ENCODE data around the gene SLC49A4.

Gene SLC49A4

GRCh38 chr3:122912772-122913538, 118.1 kb downstream of the SLC49A4 start:
- DNase-seq, result no peak

GRCh38 chr3:122913539-122914100, 118.8 kb downstream of the SLC49A4 start:
- no peak for DNase-seq

- no peak for DNase-seq
Measured at GRCh38 chr3:122915300-122916055, 120.6 kb downstream of the SLC49A4 start.

- no peak for DNase-seq
Measured at GRCh38 chr3:122916084-122916483, 121.2 kb downstream of the SLC49A4 start.

- DNase-seq, result no peak
Measured at GRCh38 chr3:122916580-122916979, 121.7 kb downstream of the SLC49A4 start.

- no peak for DNase-seq
Measured at GRCh38 chr3:122917412-122917811, 122.5 kb downstream of the SLC49A4 start.

GRCh38 chr3:122918576-122919290, 123.9 kb downstream of the SLC49A4 start:
- DNase-seq, result no peak

- no peak for DNase-seq
Measured at GRCh38 chr3:122919291-122919610, 124.4 kb downstream of the SLC49A4 start.

GRCh38 chr3:122920986-122921385, 126.1 kb downstream of the SLC49A4 start:
- no peak for DNase-seq

- no peak for DNase-seq
Measured at GRCh38 chr3:122921791-122922651, 127.2 kb downstream of the SLC49A4 start.

- no peak for DNase-seq
Measured at GRCh38 chr3:122923611-122924010, 128.7 kb downstream of the SLC49A4 start.

GRCh38 chr3:122924056-122924455, 129.2 kb downstream of the SLC49A4 start:
- DNase-seq, result no peak

- no peak for DNase-seq
Measured at GRCh38 chr3:122925756-122926155, 130.9 kb downstream of the SLC49A4 start.

GRCh38 chr3:122926322-122926721, 131.5 kb downstream of the SLC49A4 start:
- no peak for DNase-seq

GRCh38 chr3:122926811-122927210, 131.9 kb downstream of the SLC49A4 start:
- DNase-seq, result no peak

GRCh38 chr3:122927726-122928125, 132.9 kb downstream of the SLC49A4 start:
- no peak for DNase-seq

- DNase-seq, result no peak
Measured at GRCh38 chr3:122928396-122929187, 133.7 kb downstream of the SLC49A4 start.

GRCh38 chr3:122929188-122930062, 134.6 kb downstream of the SLC49A4 start:
- no peak for DNase-seq

GRCh38 chr3:122930063-122930997, 135.5 kb downstream of the SLC49A4 start:
- no peak for DNase-seq

All from NCI-H748 treated with DMSO at 0.1 percent for 48 hours (cell line).